ENCODE results near the gene VSIG1. TPM values are rescaled to one million over a fixed set of nuclear protein-coding genes. Genes with fewer than 3 reads are reported as not detected.
A peak's percentile ranks its signal among the peaks of the same experiment; 100 is the strongest.

Gene VSIG1
- total RNA-seq, 1 donor from 2014 or later, result not detected

GRCh38 chrX:108020631-108021030, 24.2 kb upstream of the VSIG1 start:
- no peaks in the 10 kb centered on the region for H3K4me1 Mint-ChIP-seq (ENCODE audit: low read depth, unreplicated experiment)
- H3K9ac ChIP-seq (ENCODE audit: low read length), result no peak overlapping the region
- TF ChIP-seq EZH2 (IDR thresholded peaks at IDR 0.05; ENCODE audit: insufficient read depth, low read length), result no peak
- TF ChIP-seq CTCF (IDR thresholded peaks at IDR 0.05; ENCODE audit: insufficient read depth, low read depth, low read length), result peak; percentile 40
- no peak for DNase-seq (ENCODE audit: low read depth)
- H3K27ac ChIP-seq (ENCODE audit: low read depth, low read length), result no peak overlapping the region
- no peaks in the 10 kb centered on the region for H3K9me3 ChIP-seq (ENCODE audit: insufficient read depth, low read depth, low read length)
- H4K20me1 ChIP-seq (ENCODE audit: insufficient read depth, low read length), result no peaks in the 10 kb centered on the region
- H3K27ac Mint-ChIP-seq (ENCODE audit: unreplicated experiment), result no peak overlapping the region
- H3K79me2 ChIP-seq (ENCODE audit: insufficient read depth, low read length), result no peaks in the 10 kb centered on the region
- H3K27me3 ChIP-seq (ENCODE audit: insufficient read depth, low read length), result no peaks in the 10 kb centered on the region
- no peaks in the 10 kb centered on the region for H3K36me3 Mint-ChIP-seq (ENCODE audit: low read depth, unreplicated experiment)
- H3K4me3 Mint-ChIP-seq (ENCODE audit: unreplicated experiment), result no peak overlapping the region
- no peaks in the 10 kb centered on the region for H3K27me3 Mint-ChIP-seq (ENCODE audit: low read depth, unreplicated experiment)
- H2AFZ ChIP-seq (ENCODE audit: low read depth, low read length), result no peak overlapping the region
- H3K4me1 ChIP-seq (ENCODE audit: insufficient read depth, low read length), result no peaks in the 10 kb centered on the region
- H3K4me2 ChIP-seq (ENCODE audit: low read length), result no peak overlapping the region
- no peaks in the 10 kb centered on the region for H3K36me3 ChIP-seq (ENCODE audit: insufficient read depth, low read length)
- peaks cover 3% of the 10 kb centered on the region for H3K9me3 Mint-ChIP-seq (ENCODE audit: unreplicated experiment)
- H3K4me3 ChIP-seq (ENCODE audit: insufficient read depth, low read depth, low read length), result no peak overlapping the region
- no peak for FAIRE-seq

GRCh38 chrX:108022491-108023089, 22.3 kb upstream of the VSIG1 start:
- H3K27ac Mint-ChIP-seq (ENCODE audit: unreplicated experiment), result no peak overlapping the region
- Histone ChIP-seq H3K27me3 (ENCODE audit: insufficient read depth, low read length) (no peaks in the 10 kb centered on the region), H3K4me2 (ENCODE audit: low read length) (no peak overlapping the region), H4K20me1 (ENCODE audit: insufficient read depth, low read length) (no peaks in the 10 kb centered on the region), H3K36me3 (ENCODE audit: insufficient read depth, low read length) (no peaks in the 10 kb centered on the region), H3K27ac (ENCODE audit: low read depth, low read length) (no peak overlapping the region), H3K79me2 (ENCODE audit: insufficient read depth, low read length) (no peaks in the 10 kb centered on the region), H3K4me3 (ENCODE audit: insufficient read depth, low read depth, low read length) (no peak overlapping the region), H3K4me1 (ENCODE audit: insufficient read depth, low read length) (no peaks in the 10 kb centered on the region), H3K9ac (ENCODE audit: low read length) (no peak overlapping the region), H3K9me3 (ENCODE audit: insufficient read depth, low read depth, low read length) (no peaks in the 10 kb centered on the region), H2AFZ (ENCODE audit: low read depth, low read length) (no peak overlapping the region)
- no peak overlapping the region for H3K4me3 Mint-ChIP-seq (ENCODE audit: unreplicated experiment)
- H3K27me3 Mint-ChIP-seq (ENCODE audit: low read depth, unreplicated experiment), result no peaks in the 10 kb centered on the region
- no peaks in the 10 kb centered on the region for H3K4me1 Mint-ChIP-seq (ENCODE audit: low read depth, unreplicated experiment)
- no peak for TF ChIP-seq CTCF (IDR thresholded peaks at IDR 0.05; ENCODE audit: insufficient read depth, low read depth, low read length)
- no peak for TF ChIP-seq EZH2 (IDR thresholded peaks at IDR 0.05; ENCODE audit: insufficient read depth, low read length)
- peak; percentile 89 for FAIRE-seq
- DNase-seq (ENCODE audit: low read depth), result no peak
- no peaks in the 10 kb centered on the region for H3K36me3 Mint-ChIP-seq (ENCODE audit: low read depth, unreplicated experiment)
- H3K9me3 Mint-ChIP-seq (ENCODE audit: unreplicated experiment), result no peaks in the 10 kb centered on the region

- H3K36me3 ChIP-seq (ENCODE audit: insufficient read depth, low read length), result no peaks in the 10 kb centered on the region
- H3K9ac ChIP-seq (ENCODE audit: low read length), result no peak overlapping the region
- Mint-ChIP-seq H3K4me1 (ENCODE audit: low read depth, unreplicated experiment) (no peaks in the 10 kb centered on the region), H3K4me3 (ENCODE audit: unreplicated experiment) (no peak overlapping the region), H3K27me3 (ENCODE audit: low read depth, unreplicated experiment) (peaks cover 3% of the 10 kb centered on the region), H3K9me3 (ENCODE audit: unreplicated experiment) (no peaks in the 10 kb centered on the region), H3K27ac (ENCODE audit: unreplicated experiment) (no peak overlapping the region), H3K36me3 (ENCODE audit: low read depth, unreplicated experiment) (no peaks in the 10 kb centered on the region)
- H3K79me2 ChIP-seq (ENCODE audit: insufficient read depth, low read length), result no peaks in the 10 kb centered on the region
- TF ChIP-seq CTCF (IDR thresholded peaks at IDR 0.05; ENCODE audit: insufficient read depth, low read depth, low read length) (no peak), EZH2 (IDR thresholded peaks at IDR 0.05; ENCODE audit: insufficient read depth, low read length) (no peak)
- no peak overlapping the region for H3K4me3 ChIP-seq (ENCODE audit: insufficient read depth, low read depth, low read length)
- no peaks in the 10 kb centered on the region for H3K27me3 ChIP-seq (ENCODE audit: insufficient read depth, low read length)
- no peak overlapping the region for H3K4me2 ChIP-seq (ENCODE audit: low read length)
- FAIRE-seq, result peak; percentile 78
- H4K20me1 ChIP-seq (ENCODE audit: insufficient read depth, low read length), result no peaks in the 10 kb centered on the region
- no peak overlapping the region for H3K27ac ChIP-seq (ENCODE audit: low read depth, low read length)
- H2AFZ ChIP-seq (ENCODE audit: low read depth, low read length), result no peak overlapping the region
- no peak for DNase-seq (ENCODE audit: low read depth)
- no peaks in the 10 kb centered on the region for H3K9me3 ChIP-seq (ENCODE audit: insufficient read depth, low read depth, low read length)
- H3K4me1 ChIP-seq (ENCODE audit: insufficient read depth, low read length), result no peaks in the 10 kb centered on the region
These were observed 19.5 kb upstream of the VSIG1 start for GRCh38 chrX:108025376-108025775.

Measured in astrocyte (in vitro differentiated cells and primary cell).